ENCODE results near the gene NCAM2.

- TF ChIP-seq CTCF (IDR thresholded peaks at IDR 0.05; ENCODE audit: low read length) (no peak), EZH2 (IDR thresholded peaks at IDR 0.05; ENCODE audit: borderline replicate concordance, low read length) (no peak)
Observed at GRCh38 chr21:21146587-21147373, 148.6 kb downstream of the NCAM2 start.

All from OCI-LY1 (cell line).